ENCODE data around the gene CYGB. TPM values are rescaled to one million over a fixed set of nuclear protein-coding genes. Genes with fewer than 3 reads are reported as not detected.

CYGB gene
- total RNA-seq, 1 donor from 2014 or later = 34.3 TPM

GRCh38 chr17:76496464-76496863 is 41.0 kb downstream of the CYGB start:
- Histone ChIP-seq H3K36me3 (no peaks in the 10 kb centered on the region), H3K4me1 (peaks cover 60% of the 10 kb centered on the region), H3K27ac (no peak overlapping the region), H3K4me3 (no peak overlapping the region), H3K27me3 (no peaks in the 10 kb centered on the region), H3K9me3 (no peaks in the 10 kb centered on the region)
- intact Hi-C loops (cut with DNase I) = no loop called here
- DNase-seq (no peak), ATAC-seq (no peak)
- TF ChIP-seq CTCF (IDR thresholded peaks at IDR 0.05) = no peak

- Histone ChIP-seq H3K27ac (no peak overlapping the region), H3K36me3 (no peaks in the 10 kb centered on the region), H3K27me3 (no peaks in the 10 kb centered on the region), H3K4me1 (peaks cover 64% of the 10 kb centered on the region), H3K9me3 (no peaks in the 10 kb centered on the region), H3K4me3 (no peak overlapping the region)
- no peak for TF ChIP-seq CTCF (IDR thresholded peaks at IDR 0.05)
- intact Hi-C loops (cut with DNase I) = no loop called here
- ATAC-seq = no peak
- no peak for DNase-seq
Measured at GRCh38 chr17:76495663-76496400, 41.7 kb downstream of the CYGB start.

- DNase-seq (no peak), ATAC-seq (no peak)
- H3K27ac ChIP-seq = peak overlapping the region; percentile 83
- no peaks in the 10 kb centered on the region for H3K27me3 ChIP-seq
- peak overlapping the region; percentile 25 for H3K4me3 ChIP-seq
- intact Hi-C loops (cut with DNase I) = no loop called here
- no peaks in the 10 kb centered on the region for H3K36me3 ChIP-seq
- H3K4me1 ChIP-seq = peaks cover 57% of the 10 kb centered on the region
- TF ChIP-seq CTCF (IDR thresholded peaks at IDR 0.05) = no peak
- H3K9me3 ChIP-seq = no peaks in the 10 kb centered on the region
Measured at GRCh38 chr17:76493505-76494167, 43.9 kb downstream of the CYGB start.

GRCh38 chr17:76492989-76493501 is 44.5 kb downstream of the CYGB start:
- no peak for TF ChIP-seq CTCF (IDR thresholded peaks at IDR 0.05)
- Histone ChIP-seq H3K4me3 (peak overlapping the region; percentile 25), H3K27ac (peak overlapping the region; percentile 83), H3K36me3 (no peaks in the 10 kb centered on the region), H3K27me3 (no peaks in the 10 kb centered on the region), H3K9me3 (no peaks in the 10 kb centered on the region), H3K4me1 (peaks cover 53% of the 10 kb centered on the region)
- ATAC-seq (peak; percentile 81), DNase-seq (peak; percentile 87)
- intact Hi-C loops (cut with DNase I) = no loop called here

GRCh38 chr17:76492123-76492988 is 45.2 kb downstream of the CYGB start:
- TF ChIP-seq CTCF (IDR thresholded peaks at IDR 0.05) = no peak
- H3K27ac ChIP-seq = peak overlapping the region; percentile 83
- H3K36me3 ChIP-seq = no peaks in the 10 kb centered on the region
- peak; percentile 42 for ATAC-seq
- no peak for DNase-seq
- no peaks in the 10 kb centered on the region for H3K27me3 ChIP-seq
- H3K4me1 ChIP-seq = peaks cover 46% of the 10 kb centered on the region
- no peaks in the 10 kb centered on the region for H3K9me3 ChIP-seq
- intact Hi-C loops (cut with DNase I) = no loop called here
- H3K4me3 ChIP-seq = peak overlapping the region; percentile 25

Data from upper lobe of right lung (tissue), 1 donor.